Activated CD4-positive, alpha-beta T cell treated with anti-CD3 and anti-CD28 coated beads, Interleukin-10, Interleukin-2, amounts not matched to agents 100 ng/mL and 50 ng/mL, durations not matched to agents 16 hours and 8 hours (primary cell): Measurements from ENCODE around the gene INAVA.

ENCODE experiments used
- DNase-seq: peaks from one replicate; pipeline ENCODE4 v3.0.0-alpha.2; 2020

INAVA gene

DNA sequence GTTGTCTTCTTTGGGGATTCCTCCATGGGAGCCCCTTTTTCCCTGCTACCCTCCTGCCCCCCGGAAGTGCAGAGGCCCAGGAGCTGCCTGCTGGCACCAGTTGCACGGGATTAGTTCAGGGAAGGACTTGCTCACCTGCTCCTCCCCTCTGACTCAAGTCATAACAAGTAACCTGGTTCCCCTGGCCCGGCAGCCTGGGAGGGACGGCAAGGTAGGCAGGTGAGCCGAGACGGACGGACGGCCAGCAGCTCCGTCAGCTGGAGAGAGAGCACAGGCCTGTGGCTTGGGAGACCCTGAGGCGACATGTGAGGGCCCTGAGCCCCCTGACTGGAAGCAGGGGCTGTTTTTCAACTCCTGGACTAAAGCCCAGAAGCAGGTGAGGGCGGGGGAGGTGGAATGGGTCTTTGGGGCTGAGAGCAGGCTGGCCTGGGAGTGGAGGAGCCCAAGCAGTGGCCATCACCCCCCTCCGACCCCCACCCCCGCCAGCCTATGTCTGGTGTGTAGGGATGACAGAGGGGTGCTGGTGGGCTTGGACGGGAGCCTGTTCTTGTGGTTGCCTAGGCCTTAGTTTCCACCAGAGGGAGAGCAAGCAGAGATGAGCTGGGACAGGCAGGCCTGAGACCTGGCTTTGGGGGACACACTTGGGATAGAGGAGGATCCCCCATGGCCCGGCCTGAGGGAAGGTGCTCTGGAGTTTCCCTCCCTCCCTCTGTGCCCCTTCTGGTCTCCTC is at the start of gene INAVA:
Gene INAVA, plus strand, starts transcription at position 189 of the 731 bp plus-strand sequence. CDS start 3,501 bp downstream, outside the sequence.
- no peak for DNase-seq

- no peak for DNase-seq
These were observed 49.3 kb upstream of the INAVA start for GRCh38 chr1:200845360-200845759.

DNA sequence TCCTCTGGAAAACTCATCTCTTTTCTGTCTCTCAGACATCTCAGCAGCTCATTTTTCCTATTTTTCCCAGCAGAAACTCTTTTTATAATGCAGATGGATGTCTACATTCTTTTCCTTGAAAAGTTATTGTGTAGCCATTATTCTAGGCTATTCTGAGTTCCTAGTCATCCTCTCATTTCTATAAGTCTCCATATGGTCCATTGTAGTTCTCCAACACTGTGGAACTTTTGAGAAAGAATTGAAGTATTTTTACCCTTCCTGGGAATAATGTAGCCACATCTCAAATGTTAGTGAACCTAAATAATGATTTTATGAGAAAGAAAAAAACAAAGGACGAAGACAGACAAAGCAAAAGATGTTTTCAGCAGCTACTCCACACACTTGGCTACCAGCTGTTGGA is 48.3 kb upstream of the INAVA start:
- DNase-seq, result no peak

- DNase-seq, result no peak
These were observed 45.3 kb upstream of the INAVA start for GRCh38 chr1:200849430-200849829.

DNA sequence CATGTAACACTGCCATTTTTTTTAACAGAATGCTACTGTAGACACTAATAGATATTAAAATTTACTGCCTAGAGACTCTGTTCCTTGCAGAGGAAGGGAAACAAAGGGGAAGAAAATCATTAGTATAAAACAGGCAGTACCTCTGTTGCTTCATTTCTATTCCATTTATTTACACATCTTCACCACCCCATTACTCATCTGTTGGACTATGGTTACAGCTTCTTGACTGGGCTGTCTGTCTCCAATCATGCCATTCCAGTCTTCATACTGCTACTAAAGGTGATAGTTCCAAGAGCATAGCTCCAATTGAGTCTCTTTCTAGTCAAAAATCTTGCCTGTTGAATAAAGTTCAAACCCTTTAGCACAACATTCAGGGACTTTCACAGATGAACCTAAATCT is 44.1 kb upstream of the INAVA start:
- DNase-seq, result no peak

DNA sequence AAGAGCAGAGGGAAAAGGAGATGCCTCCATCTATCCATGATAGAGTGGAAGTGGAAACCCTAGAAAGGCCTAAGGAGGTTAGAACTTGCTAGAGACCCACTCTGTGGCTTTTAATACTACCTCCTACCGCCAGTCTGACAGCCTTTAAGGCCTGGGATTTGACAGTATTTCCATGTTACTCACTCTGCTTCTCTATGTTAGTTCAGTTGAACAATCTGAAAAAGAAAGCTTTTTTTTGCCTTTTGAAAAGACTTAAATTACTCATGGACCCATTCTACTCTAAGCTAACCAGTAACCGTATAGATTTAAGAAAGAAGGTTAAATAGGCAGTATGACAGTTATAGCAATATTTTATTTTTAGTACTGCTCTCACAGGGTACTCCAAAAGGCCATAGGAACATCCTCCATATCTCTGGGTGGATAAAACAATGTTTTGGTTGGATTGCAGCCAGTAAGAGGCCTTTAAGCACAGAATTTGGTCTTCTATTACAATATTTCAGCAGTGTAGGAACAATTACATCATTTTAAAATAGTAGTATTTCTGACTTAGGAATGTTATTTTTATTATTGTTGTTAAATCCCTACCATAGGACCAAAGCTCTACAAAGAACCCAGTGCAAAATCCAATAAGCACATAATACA is 37.9 kb upstream of the INAVA start:
- DNase-seq, result no peak

- DNase-seq, result no peak
These were observed 36.9 kb upstream of the INAVA start for GRCh38 chr1:200857804-200858203.

GRCh38 chr1:200861937-200862647 is 32.6 kb upstream of the INAVA start:
- peak; percentile 24 for DNase-seq

DNA sequence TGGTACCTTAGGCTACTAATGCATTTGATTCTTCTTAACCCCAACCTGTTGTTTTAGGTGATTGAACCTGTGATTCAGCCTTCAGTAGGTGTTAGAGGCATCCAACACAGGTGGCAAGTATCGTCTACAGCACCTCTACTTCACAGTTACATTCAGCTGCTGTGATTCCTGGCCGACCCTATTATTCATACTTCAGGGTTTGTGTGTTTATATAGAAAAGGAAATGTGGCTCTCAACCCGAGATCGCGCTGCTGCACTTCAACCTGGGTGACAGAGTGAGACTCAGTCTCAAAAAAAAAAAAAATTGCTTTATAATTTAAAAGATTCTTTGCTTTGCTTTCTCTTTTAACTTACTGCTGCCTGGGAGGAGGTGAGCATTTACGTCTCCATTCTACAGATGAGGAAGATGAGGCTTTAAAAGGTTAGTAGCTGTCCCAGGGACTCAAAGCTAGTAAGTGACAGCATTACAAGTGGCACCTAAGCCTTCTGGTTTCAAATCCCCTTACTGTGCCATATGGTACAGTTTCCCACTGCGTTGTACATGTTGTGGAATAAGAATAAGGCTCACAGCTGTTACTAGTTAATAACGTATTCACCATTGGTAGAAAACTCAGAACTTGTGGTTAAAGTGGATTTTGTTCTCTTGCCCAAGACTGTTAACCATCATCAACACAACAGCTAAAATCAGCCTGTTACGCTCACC is 31.8 kb upstream of the INAVA start:
- no peak for DNase-seq

- DNase-seq, result no peak
These were observed 28.6 kb upstream of the INAVA start for GRCh38 chr1:200866116-200866515.

- DNase-seq, result peak; percentile 73
These were observed 28.2 kb upstream of the INAVA start for GRCh38 chr1:200866521-200866920.

DNA sequence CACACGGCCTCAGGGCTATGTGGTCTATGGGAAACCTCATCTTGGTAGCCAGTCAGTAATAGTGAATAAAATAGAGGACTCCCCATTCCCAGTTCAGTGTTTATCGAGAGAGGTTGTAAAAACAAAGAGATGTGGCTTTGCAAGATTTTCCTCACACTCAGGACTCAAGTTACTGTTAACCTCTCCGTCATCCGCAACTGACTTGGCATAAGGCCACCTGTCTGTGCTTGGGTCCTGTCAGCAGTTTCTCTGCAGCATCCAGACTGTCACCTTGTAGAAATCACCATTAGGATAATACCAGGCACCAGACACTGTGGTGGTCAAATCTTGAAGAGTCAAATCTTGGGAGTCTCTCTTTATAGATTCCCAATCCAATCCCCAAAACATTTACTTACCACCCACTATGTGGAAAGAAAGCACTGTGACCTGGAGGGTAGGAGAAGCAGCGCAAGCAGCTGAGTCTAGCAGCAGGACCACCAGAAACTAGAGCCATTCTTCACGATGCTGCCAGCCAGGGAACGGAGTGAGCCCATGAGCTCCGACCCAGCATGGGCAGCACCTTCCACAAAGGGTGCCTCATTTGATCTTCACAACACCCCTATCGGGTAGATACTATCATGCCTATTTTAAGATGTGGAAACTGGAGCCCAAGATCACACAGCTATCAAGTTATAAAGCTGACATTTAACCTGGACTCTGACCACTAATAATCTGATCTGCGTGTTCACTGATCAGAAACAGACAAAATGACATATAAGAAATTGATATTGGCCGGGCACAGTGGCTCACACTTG is 27.5 kb upstream of the INAVA start:
- no peak for DNase-seq

GRCh38 chr1:200869376-200869752 is 25.3 kb upstream of the INAVA start:
- no peak for DNase-seq

DNA sequence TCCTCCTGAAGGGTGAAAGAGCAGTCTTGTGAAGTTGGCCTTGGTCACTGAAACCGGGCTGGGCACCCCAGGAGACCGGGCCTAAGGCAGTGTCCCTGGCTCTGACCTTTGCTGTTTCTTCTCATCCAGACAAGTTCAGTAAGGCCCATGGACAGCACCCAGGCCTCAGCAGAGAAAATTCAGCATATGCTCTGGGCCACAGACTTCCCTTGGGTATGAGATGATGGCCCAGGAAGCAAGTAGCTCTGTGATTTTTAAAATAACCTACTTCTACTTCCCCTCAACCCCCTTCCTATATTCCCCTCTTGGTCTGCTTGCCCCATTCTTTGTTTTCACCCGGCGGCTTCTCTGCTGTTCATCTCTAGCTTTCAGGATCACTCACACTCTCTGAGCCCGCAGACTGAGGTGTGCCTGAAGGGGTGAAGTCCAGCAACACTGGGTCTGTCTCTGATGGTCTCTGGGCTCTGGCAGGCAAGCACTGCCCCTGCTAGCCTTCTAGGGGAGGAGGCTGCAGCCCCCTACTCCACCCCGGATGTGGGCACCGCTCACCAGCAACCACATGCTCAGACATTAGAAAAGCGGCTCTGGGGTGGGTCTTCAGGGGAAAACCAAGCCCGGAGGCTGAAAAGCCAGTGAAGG is 24.8 kb upstream of the INAVA start:
- DNase-seq, result peak; percentile 82

GRCh38 chr1:200872446-200873115 is 22.1 kb upstream of the INAVA start, which contains the start of gene GPR25:
TSS of gene GPR25 (plus strand) at chr1:200872981. CDS start at chr1:200873038, 57 bp downstream.
- DNase-seq, result no peak

DNA sequence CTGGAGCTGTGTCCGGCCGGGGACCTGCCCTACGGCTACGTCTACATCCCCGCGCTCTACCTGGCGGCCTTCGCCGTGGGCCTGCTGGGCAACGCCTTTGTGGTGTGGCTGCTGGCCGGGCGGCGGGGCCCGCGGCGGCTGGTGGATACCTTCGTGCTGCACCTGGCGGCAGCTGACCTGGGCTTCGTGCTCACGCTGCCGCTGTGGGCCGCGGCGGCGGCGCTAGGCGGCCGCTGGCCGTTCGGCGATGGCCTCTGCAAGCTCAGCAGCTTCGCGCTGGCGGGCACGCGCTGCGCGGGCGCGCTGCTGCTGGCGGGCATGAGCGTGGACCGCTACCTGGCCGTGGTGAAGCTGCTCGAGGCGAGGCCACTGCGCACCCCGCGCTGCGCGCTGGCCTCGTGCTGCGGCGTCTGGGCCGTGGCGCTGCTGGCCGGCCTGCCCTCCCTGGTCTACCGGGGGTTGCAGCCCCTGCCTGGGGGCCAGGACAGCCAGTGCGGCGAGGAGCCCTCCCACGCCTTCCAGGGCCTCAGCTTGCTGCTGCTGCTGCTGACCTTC is 21.5 kb upstream of the INAVA start:
- no peak for DNase-seq

- DNase-seq, result no peak
These were observed 20.9 kb upstream of the INAVA start for GRCh38 chr1:200873671-200874397.

DNA sequence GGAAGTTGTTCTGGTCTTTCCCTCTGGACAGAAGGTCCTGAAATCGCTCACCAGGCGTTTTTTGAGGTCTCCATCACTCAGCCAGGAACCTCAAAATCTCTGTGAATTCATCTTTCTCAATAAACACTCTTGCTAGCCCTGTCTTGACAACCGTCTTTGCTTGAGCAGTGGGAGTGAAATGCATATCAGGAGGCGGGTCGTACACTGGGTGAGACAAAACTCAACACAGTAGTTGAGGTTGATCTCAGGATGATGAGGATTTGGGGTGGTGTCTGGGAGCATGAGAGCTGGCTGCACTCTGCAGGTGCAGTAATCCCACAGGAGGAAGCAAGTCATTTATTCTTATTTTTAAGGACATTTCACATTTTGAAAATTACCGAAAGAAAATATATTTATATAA is 20.0 kb upstream of the INAVA start:
- DNase-seq, result peak; percentile 19

DNA sequence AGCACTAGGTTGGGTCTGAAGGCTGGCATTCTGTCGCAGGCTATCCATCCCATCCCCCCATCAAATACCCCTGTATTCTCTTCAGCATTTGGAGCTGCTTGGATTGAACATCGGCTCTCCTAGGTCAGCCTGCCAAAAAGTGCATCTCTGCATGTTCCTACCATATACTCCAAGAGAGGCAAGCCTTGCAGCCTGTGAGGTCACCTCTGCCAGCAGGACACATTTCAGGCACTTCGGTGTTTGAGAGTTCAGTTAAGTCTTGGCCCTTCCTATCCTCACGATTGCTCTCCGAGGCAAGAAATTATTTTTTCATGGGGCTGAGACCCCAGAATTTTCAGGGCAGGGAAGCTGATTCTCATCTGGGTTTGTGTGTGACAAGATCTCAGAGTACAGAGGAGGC is 19.3 kb upstream of the INAVA start:
- no peak for DNase-seq

GRCh38 chr1:200877010-200877409 is 17.7 kb upstream of the INAVA start:
- DNase-seq, result no peak
